KG1 (cell line): Measurements from ENCODE around the gene DNM2.
"Not testable (repeated sequence)": the region's sequence is repeated elsewhere in the genome, so short reads cannot be mapped to it uniquely, and the experiment has no call there.

Experiments used
- DNase-seq: peaks from one replicate; lab custom pipeline; 2025; lab: John Stamatoyannopoulos, UW

Gene DNM2

DNA sequence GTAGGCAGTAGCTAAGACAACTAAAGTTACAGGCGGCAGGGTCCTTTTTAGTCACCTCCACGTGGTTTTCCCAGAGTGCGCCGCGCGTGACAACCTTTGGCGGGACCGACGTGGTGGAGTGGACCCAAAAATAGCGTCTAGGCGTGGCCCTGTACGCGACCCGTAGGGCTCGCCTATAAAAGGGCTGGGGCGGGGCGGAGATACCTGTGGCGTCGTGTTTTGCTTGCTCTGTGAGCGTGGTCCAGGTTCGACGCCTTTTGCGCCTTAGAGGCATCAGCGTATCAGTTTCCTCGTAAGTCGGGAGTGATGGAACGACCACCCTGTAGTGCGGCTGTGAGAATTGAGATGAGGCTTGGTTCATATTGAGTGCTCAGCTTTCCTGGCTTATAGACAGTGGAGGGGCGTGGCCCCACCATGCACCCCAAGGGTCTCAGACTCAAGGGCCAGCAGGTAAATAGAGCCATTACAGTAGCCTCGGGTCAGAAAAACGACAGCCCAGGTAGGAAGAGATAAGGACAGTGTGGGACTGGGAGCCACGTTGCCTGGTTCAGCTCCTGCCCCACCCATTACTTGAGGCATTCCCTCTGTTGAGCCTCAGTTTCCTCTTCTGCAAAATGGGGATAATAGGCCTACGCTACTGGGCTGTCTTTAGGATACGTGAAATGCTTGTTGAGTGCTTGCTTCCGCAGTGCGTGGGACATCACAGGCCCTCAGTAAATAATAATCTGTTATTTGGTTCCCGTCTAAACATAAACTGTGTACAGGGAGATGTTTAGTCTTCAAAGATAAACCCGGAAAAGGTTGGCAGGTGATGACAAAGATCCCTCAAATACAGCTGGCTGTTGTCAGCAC, 118.8 kb downstream of the DNM2 start:
- no peak for DNase-seq

DNA sequence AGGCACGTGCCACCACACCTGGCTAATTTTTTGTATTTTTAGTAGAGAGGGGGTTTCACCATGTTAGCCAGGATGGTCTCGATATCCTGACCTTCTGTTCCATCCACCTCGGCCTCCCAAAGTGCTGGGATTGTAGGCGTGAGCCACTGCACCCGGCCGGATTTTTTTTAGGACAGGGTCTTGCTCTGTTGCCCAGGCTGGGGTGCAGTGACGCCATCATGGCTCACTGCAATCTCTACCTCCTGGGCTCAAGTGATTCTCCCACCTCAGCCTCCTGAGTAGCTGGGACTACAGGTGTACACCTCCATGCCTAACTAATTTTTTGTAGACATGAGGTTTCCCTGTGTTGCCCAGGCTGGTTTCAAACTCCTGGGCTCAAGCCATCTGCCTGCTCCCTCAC, 119.8 kb downstream of the DNM2 start:
- not testable (repeated sequence) for DNase-seq

- DNase-seq, result no peak
Measured at GRCh38 chr19:10838377-10838776, 120.5 kb downstream of the DNM2 start.

- no peak for DNase-seq
Measured at GRCh38 chr19:10839114-10840050, 121.5 kb downstream of the DNM2 start.

DNA sequence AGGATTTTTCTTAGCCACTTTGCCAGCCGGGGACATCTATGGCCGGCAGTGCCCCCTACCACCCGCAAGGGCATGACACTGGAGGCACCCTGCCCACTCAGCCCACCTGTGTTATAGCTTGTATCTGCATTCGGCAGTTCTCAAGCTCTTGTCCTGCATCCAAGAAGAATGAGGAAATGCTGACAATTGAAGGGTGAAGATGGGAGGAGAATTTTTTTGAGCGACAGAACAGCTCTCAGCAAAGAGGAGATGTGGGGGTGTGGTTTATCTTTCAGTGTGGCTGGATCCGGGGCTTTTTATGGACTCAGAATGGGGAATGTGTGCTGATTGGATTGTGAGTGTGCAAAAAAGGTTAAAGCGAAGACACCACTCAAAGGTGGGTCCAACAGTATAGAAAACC, 124.9 kb downstream of the DNM2 start:
- no peak for DNase-seq

GRCh38 chr19:10846500-10847202, 128.8 kb downstream of the DNM2 start:
- no peak for DNase-seq

DNA sequence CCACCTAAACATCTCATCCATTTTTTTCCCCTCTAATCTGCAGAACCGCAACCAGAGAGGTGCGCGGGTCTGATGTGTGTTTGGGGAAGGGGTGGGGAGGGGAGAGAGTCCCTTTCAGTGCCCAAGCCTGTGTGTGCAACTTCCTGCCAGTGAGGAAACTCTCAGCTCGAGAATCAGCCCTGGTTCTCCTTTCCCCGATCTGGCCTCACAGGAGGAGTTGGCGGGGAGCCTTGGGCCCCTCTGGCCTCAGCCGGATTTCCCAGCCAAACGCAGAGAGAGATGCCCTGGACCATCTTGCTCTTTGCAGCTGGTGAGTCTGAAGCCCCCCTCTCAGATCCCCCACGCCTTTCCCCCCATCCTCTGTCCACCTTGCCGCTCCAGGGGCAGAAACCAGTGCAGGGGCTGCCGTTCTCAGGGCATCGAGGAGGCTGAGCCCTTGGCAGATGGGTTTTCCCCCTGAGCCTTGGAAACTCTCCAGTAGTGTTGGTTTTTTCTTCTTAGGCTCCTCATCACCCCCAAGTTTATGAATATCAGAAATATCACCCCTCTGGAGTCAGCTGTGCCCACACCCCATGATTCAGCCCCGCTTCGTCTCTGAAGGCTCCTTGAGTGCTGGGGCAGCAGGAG, 130.5 kb downstream of the DNM2 start, which contains the start of gene C19orf38:
C19orf38 (plus strand) TSS at position 186 of the 627 bp plus-strand sequence; CDS start at position 280, 94 bp downstream.
- peak; percentile 34 for DNase-seq

DNA sequence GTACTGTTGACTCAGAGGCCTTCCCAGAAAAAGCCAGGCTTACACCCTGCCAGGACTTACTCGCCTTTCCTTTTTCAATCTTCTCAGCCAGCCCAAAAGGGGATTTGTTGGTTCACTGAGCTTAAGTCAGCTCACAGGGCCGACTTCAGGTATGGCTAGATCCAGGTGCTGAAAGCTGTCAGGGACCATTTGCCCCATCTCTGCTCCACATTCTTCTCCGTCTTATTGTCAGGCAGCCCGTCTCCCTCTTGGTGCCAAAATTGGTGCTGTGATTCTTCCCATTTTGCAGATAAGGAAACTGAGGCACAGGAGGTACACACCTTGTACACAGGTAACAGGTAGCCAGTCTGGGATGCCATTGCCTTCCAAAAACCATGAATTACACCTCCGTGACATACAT, 132.8 kb downstream of the DNM2 start:
- no peak for DNase-seq

GRCh38 chr19:10852098-10852800, 134.4 kb downstream of the DNM2 start:
- DNase-seq, result no peak

GRCh38 chr19:10852941-10853340, 135.1 kb downstream of the DNM2 start:
- no peak for DNase-seq

DNA sequence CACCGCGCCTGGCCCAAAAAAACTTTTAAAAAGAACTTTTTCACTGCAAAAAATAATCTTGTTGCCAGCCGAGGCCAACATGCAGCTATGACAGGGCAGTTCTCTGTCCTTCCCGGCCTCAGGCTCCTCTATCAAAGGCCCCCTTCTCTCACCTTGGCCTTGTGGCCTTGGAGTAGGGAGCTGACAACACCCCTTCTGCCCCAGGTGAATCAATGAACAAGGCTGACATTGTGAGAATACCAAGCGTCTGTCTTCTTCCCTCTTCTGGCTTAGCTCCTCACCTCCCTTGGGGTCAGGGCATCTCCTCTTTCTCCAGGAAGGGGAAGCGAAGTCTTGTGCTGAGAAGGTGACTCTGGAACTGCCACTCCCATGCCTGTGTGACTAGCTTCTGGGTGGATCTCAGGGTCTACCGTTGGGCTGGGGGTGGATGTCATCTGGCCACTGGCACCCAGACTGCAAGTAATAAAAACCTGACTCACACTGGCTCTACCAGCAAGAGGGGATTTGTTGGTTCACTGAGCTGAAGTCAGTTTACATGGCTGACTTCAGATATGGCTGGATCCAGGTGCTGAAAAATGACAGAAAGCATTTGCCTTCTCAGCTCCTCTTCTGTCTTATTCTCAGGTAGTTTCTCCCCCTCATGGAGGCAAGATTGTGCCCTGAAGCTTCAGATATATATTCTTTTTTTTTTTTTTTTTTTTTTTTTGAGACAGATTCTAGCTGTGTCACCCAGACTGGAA, 136.6 kb downstream of the DNM2 start:
- DNase-seq, result no peak

DNA sequence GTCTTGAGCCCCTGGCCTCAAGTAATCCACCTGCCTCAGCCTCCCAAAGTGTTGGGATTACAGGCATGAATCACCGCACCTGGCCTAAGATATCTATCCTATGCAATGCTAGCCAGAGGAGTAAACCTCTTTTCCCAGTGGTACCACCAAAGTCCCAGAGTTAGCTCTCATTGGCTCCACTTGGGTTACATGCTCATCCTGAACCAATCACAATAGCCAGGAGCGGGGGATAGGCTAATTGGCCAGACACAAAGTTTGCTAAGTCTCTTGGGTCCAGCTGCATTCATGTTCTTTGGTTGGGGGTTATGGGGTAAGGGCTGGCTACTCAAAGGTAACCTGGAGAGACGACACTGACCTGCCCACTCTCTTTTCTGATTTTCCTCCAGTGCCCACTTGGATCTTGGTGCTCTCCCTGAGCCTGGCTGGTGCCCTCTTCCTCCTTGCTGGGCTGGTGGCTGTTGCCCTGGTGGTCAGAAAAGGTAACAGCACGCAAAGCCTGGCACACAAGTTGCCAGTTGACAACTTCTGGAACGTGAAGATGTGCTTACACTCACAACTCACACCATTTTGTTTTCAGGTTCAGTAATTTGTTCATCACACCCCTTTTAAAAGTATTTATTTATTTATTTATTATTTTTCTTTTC, 138.1 kb downstream of the DNM2 start:
- DNase-seq, result no peak

GRCh38 chr19:10856899-10857298, 139.0 kb downstream of the DNM2 start:
- not testable (repeated sequence) for DNase-seq

GRCh38 chr19:10858204-10858828, 140.4 kb downstream of the DNM2 start:
- no peak for DNase-seq

GRCh38 chr19:10861103-10861651, 143.3 kb downstream of the DNM2 start:
- no peak for DNase-seq

DNA sequence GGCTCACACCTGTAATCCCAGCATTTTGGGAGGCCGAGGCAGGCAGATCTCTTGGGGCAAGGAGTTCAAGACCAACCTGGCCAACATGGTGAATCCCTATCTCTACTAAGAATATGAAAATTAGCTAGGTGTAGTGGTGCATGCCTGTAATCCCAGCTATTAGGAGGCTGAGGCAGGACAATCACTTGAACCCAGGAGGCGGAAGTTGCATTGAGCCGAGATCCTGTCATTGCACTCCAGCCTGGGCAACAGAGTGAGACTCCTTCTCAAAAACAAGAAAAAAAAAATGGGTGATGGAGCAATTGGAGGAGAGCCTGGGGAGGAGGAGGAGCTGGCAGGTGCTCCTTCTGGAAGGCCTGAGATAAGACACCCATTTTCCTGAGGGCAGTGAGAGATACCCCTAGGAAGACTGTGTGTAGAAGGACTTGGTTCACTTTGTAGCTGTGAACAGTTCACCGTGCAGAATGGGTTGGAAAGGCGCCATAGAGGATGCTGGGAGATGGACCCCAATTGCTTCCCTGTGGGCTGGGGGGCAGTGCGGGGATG, 144.8 kb downstream of the DNM2 start:
- no peak for DNase-seq

- no peak for DNase-seq
Measured at GRCh38 chr19:10863107-10863717, 145.3 kb downstream of the DNM2 start.

DNA sequence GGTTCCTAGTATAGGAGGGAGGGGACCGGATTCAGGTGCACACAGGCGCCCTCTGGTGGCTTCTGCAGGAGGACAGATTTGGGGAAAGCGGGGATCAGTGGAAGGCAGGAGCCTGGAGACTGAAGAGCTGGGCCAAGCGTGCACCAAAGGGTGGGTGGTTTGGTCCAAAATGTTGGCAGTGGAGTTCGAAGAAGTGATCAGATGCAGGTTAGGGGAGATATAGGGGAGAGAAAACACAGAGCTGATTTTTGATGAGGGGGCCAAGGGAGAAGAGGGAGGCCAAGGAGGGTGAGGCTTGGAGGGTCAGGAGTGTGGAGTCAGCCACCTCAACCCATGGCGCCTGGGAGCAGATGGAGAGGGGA, 146.6 kb downstream of the DNM2 start:
- DNase-seq, result no peak
